Right lobe of liver (tissue), 4 donors: Measurements from ENCODE around the gene RASAL2.

Source experiments
- POLR2A ChIP-seq: fragments of 450-650 bp; IDR thresholded peaks from one replicate; pipeline ENCODE4 v1.6.1; 2017; ENCODE audit warnings: antibody characterized with exemption, mild to moderate bottlenecking
- TF ChIP-seq, protein P1 (sequence below), 4 donors: fragments of 200-600 bp in 3 of 4; fragments of 450-650 bp in 1 of 4; IDR thresholded peaks; one replicate each; pipeline versions ENCODE4 v1.5.1 to v1.8.0; 2016 to 2022; ENCODE audit warnings: antibody characterized with exemption in 4 of 4, mild to moderate bottlenecking in 2 of 4
- donor health status: DM: no; HTN: no; CAD: no.
- donor health status: DM: no; HTN: no; CAD: no.
- donor health status: DM: no; HTN: yes; CAD: no.

- no peak for TF ChIP-seq POLR2A
- TF ChIP-seq, protein P1, sequence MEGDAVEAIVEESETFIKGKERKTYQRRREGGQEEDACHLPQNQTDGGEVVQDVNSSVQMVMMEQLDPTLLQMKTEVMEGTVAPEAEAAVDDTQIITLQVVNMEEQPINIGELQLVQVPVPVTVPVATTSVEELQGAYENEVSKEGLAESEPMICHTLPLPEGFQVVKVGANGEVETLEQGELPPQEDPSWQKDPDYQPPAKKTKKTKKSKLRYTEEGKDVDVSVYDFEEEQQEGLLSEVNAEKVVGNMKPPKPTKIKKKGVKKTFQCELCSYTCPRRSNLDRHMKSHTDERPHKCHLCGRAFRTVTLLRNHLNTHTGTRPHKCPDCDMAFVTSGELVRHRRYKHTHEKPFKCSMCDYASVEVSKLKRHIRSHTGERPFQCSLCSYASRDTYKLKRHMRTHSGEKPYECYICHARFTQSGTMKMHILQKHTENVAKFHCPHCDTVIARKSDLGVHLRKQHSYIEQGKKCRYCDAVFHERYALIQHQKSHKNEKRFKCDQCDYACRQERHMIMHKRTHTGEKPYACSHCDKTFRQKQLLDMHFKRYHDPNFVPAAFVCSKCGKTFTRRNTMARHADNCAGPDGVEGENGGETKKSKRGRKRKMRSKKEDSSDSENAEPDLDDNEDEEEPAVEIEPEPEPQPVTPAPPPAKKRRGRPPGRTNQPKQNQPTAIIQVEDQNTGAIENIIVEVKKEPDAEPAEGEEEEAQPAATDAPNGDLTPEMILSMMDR (IDR thresholded peaks at IDR 0.05) = no peak
These were observed 278.1 kb downstream of the RASAL2 start for GRCh38 chr1:178371933-178372388.
